Effector memory CD4-positive, alpha-beta T cell (primary cell): Measurements from ENCODE around the gene MVP.
A peak's percentile ranks its signal among the peaks of the same experiment; 100 is the strongest.

Experiments used
- DNase-seq, 3 donors: peaks; one replicate each; pipeline ENCODE4 v3.0.0-alpha.2; 2020
- H3K27ac ChIP-seq: 2 replicates; pipeline ENCODE4 v1.7.0; 2013; ENCODE audit warnings: mild to moderate bottlenecking, low read length, moderate library complexity; ENCODE audit not compliant: insufficient read depth, poor library complexity, severe bottlenecking
- H3K27me3 ChIP-seq: replicated peaks from 2 replicates; pipeline ENCODE4 v1.7.0; 2013; ENCODE audit warnings: mild to moderate bottlenecking, low read length; ENCODE audit not compliant: insufficient read depth, control insufficient read depth, poor library complexity, severe bottlenecking
- H3K36me3 ChIP-seq: 2 replicates; pipeline ENCODE4 v1.7.0; 2013; ENCODE audit warnings: mild to moderate bottlenecking, low read length, moderate library complexity; ENCODE audit not compliant: control insufficient read depth, insufficient read depth
- H3K4me1 ChIP-seq: 2 replicates; pipeline ENCODE4 v1.7.0; 2013; ENCODE audit warnings: low read length, mild to moderate bottlenecking; ENCODE audit not compliant: control insufficient read depth, insufficient read depth, poor library complexity, severe bottlenecking
- H3K4me3 ChIP-seq: 2 replicates; pipeline ENCODE4 v1.7.0; 2013; ENCODE audit warnings: low read length, low read depth, mild to moderate bottlenecking; ENCODE audit not compliant: insufficient read depth, poor library complexity, severe bottlenecking
- H3K9me3 ChIP-seq: 2 replicates; pipeline ENCODE4 v1.7.0; 2013; ENCODE audit warnings: mild to moderate bottlenecking, low read length, moderate library complexity; ENCODE audit not compliant: control insufficient read depth

MVP gene

GRCh38 chr16:29816694-29817441, 3.4 kb upstream of the MVP start:
- Histone ChIP-seq H3K9me3 (no peaks in the 10 kb centered on the region), H3K27ac (peak overlapping the region; percentile 84), H3K27me3 (no peaks in the 10 kb centered on the region), H3K4me3 (peak overlapping the region; percentile 83), H3K4me1 (peaks cover 58% of the 10 kb centered on the region), H3K36me3 (peaks cover 13% of the 10 kb centered on the region)
- DNase-seq: peak in 1 of 3 donors; percentile 32

GRCh38 chr16:29818082-29818481, 2.2 kb upstream of the MVP start:
- Histone ChIP-seq H3K4me1 (peaks cover 63% of the 10 kb centered on the region), H3K27me3 (no peaks in the 10 kb centered on the region), H3K27ac (no peak overlapping the region), H3K9me3 (no peaks in the 10 kb centered on the region), H3K4me3 (no peak overlapping the region), H3K36me3 (peaks cover 13% of the 10 kb centered on the region)
- DNase-seq: no peak

- no peak for DNase-seq
- Histone ChIP-seq H3K9me3 (no peaks in the 10 kb centered on the region), H3K27ac (peak overlapping the region; percentile 87), H3K36me3 (peaks cover 13% of the 10 kb centered on the region), H3K4me1 (peaks cover 67% of the 10 kb centered on the region), H3K27me3 (no peaks in the 10 kb centered on the region), H3K4me3 (no peak overlapping the region)
These were observed 756 bp upstream of the MVP start for GRCh38 chr16:29819506-29819905.

DNA sequence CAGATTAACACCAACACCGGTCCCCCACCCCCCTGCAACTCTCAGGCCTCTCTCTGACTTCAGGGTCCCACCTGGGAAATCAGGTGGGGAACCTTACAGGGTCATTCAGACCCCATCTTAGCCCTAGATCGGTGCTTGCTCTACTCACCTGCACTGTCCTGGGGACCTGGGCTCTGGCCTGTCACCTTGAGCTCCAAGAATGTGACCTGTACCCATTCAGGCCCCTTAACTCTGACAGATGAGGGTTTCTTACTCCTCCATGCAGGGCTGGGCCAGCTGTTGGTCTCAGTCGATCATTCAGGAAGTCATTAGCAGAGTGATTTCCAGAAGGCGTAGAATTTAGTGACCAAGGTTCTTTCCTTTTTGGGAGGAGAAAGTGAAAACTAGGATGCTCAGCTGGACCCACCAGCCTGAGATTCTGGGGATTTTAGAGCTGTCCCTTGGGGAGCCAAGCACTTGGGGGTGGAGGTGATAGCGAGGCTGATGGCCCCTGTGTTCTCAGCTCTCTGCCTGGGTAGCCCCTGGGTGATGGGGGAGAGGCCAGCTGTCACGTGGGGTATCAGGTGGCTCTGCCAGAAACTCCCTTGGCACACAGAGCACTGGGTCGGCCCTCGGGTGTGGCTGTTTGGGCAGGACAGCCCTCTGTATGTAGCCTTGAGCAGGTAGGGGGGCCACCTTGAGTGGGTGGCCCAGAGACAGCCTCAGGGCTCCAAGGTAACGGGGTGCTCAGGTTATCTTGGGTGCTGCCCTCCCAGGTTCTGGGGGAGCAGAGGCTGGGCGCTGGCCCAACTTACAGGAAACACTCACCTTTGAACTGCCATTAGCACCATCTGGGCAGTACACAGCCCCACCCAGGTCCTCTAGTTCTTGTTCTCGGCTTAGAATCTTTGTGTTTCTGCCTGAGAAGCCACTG, 724 bp downstream of the MVP start:
- Histone ChIP-seq H3K36me3 (peaks cover 13% of the 10 kb centered on the region), H3K4me3 (peak overlapping the region; percentile 57), H3K9me3 (no peaks in the 10 kb centered on the region), H3K27ac (peak overlapping the region; percentile 87), H3K4me1 (peaks cover 70% of the 10 kb centered on the region), H3K27me3 (no peaks in the 10 kb centered on the region)
- peak in 1 of 3 donors; percentile 47 for DNase-seq

GRCh38 chr16:29821643-29822115, 1.4 kb downstream of the MVP start:
- Histone ChIP-seq H3K27ac (peak overlapping the region; percentile 87), H3K4me1 (peaks cover 73% of the 10 kb centered on the region), H3K27me3 (no peaks in the 10 kb centered on the region), H3K4me3 (peak overlapping the region; percentile 57), H3K9me3 (no peaks in the 10 kb centered on the region), H3K36me3 (peaks cover 13% of the 10 kb centered on the region)
- DNase-seq: no peak

DNA sequence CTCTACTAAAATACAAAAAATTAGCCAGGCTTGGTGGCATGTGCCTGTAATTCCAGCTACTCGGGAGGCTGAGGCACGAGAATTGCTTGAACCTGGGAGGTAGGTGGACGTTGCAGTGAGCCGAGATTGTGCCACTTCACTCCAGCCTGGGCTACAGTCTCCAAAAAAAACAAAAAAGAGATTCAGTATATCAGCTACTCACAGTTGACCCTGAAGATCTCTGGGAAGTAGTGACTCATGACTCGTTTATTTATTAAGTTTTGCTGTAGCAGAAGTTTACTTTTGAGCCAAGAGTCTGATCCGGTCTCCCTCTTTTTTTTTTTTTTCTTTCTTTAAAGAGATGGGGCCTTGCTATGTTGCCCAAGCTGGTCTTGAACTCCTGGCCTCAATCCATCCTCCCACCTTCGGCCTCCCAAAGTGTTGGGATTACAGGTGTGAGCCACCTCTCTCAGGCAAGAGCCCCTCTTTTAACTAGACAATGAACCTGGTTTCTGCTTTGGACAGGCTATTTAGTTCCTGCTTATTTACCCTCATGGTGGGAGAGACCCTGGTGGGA, 4.4 kb downstream of the MVP start:
- H3K36me3 ChIP-seq: peaks cover 5% of the 10 kb centered on the region
- no peaks in the 10 kb centered on the region for H3K9me3 ChIP-seq
- no peak overlapping the region for H3K4me3 ChIP-seq
- no peaks in the 10 kb centered on the region for H3K27me3 ChIP-seq
- peaks cover 75% of the 10 kb centered on the region for H3K4me1 ChIP-seq
- no peak for DNase-seq
- peak overlapping the region; percentile 48 for H3K27ac ChIP-seq

DNA sequence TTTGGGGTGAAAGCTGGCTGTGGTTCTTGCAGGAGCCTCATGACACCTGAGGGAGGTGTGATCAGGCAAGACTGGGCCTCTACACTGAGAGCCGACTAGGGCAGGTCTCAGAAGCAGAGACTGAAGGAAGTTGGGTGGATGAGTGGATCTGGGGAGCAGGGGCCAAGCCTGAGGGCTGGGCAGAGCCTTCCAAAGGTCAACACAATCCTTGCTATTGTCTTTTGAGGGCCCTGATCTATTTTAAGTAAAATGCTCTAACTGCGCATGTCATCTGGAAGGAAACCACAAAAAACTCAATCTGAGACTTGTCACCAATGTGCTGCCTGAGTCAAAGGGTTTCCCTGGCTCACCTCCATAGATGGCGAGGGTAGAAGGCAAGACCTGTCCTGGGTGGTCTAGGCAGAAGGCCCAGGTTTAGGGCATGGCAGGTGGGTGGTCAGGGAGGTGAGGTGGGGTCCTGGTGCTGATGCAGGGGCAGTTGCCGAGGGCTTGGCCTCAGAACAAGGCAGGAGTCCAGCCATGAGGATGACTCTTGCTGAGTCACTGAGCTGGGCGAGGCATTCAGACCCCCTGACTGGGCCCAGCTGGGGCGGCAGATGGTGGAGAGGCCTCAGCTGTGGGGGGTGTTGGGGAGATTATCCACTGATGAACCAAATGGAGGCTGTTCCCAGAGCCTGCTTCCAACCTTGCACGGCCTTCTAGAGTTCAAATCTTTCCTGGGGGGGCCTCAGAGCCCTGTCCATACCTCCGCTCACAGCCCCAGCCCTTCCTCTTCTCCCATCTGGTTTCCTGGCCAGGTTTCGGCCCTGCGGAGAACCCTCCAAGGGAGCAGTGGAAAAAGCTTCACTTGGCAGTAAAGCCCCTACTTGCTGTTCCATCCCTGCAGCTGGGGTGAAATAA, 5.1 kb downstream of the MVP start:
- DNase-seq: no peak
- Histone ChIP-seq H3K9me3 (no peaks in the 10 kb centered on the region), H3K4me1 (peaks cover 68% of the 10 kb centered on the region), H3K36me3 (peaks cover 9% of the 10 kb centered on the region), H3K27me3 (no peaks in the 10 kb centered on the region), H3K4me3 (no peak overlapping the region), H3K27ac (peak overlapping the region; percentile 48)

DNA sequence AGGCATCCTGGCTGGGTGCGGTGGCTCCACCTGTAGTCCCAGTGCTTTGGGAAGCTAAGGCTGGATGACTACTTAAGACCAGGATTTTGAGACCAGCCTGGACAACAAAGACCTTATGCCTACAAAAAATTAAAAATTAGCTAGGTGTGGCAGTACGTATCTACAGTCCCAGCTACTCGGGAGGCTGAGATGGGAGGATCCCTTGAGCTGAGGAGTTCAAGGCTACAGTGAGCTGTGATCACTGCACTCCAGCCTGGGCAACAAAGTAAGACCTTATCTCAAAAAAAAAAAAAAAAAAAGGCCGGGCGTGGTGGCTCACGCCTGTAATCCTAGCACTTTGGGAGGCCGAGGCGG, 6.1 kb downstream of the MVP start:
- Histone ChIP-seq H3K9me3 (no peaks in the 10 kb centered on the region), H3K27ac (no peak overlapping the region), H3K36me3 (peaks cover 18% of the 10 kb centered on the region), H3K27me3 (no peaks in the 10 kb centered on the region), H3K4me3 (peak overlapping the region; percentile 15), H3K4me1 (peaks cover 58% of the 10 kb centered on the region)
- no peak for DNase-seq

- Histone ChIP-seq H3K4me1 (peaks cover 22% of the 10 kb centered on the region), H3K36me3 (peaks cover 49% of the 10 kb centered on the region), H3K27ac (no peak overlapping the region), H3K4me3 (no peak overlapping the region), H3K9me3 (no peaks in the 10 kb centered on the region), H3K27me3 (no peaks in the 10 kb centered on the region)
- DNase-seq: no peak
These were observed 10.5 kb downstream of the MVP start for GRCh38 chr16:29830774-29831173.
